CD4-positive, alpha-beta T cell treated with Interleukin-12 subunit alpha and Interleukin-12 subunit beta, for 1 hour (primary cell): Measurements from ENCODE around the gene MAP2K3.
"Not testable (repeated sequence)": the region's sequence is repeated elsewhere in the genome, so short reads cannot be mapped to it uniquely, and the experiment has no call there.

Source experiments
- DNase-seq: peaks from one replicate; pipeline ENCODE4 v3.0.0-alpha.2; 2020

The MAP2K3 gene

GRCh38 chr17:21313761-21314160 lies 29.2 kb downstream of the MAP2K3 start:
- not testable (repeated sequence) for DNase-seq

- not testable (repeated sequence) for DNase-seq
These were observed 29.8 kb downstream of the MAP2K3 start for GRCh38 chr17:21314261-21314664.

- not testable (repeated sequence) for DNase-seq
These were observed 30.2 kb downstream of the MAP2K3 start for GRCh38 chr17:21314701-21315111.

DNA sequence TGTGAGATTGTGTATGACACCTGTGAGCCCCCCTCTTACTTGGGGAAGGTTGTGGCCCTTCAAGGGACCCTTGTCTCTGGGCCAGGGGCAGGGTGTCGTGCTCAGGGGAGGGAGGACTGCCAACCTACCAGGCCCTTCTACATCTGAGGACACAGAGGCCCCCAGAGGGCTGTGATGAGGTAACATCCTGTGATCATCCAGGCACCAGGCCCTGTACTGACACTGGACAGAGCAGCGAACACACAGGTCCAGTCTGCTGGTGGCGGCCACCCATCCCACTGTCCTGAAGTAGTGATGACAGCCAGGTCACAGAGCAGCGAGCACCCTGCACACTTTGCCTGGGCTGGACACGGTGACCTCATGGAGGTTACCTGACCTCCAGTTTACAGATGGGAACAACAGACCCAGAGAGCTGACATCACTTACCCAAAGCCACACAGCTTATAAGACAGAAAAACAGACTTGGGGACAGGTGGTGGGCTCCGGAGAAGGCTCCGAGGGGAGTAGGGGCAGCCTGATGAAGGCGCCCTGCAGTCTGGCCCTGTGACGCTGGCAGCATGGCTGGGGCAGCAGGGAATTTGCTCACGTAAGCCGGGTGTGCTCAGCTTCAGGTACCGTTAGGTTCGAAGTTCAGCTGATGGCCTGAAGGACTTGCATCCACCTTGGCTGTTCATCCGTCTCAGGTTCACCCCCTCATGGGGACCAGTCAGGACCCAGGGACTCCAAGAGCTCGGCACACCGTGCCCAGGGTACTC lies 30.9 kb downstream of the MAP2K3 start:
- not testable (repeated sequence) for DNase-seq

DNA sequence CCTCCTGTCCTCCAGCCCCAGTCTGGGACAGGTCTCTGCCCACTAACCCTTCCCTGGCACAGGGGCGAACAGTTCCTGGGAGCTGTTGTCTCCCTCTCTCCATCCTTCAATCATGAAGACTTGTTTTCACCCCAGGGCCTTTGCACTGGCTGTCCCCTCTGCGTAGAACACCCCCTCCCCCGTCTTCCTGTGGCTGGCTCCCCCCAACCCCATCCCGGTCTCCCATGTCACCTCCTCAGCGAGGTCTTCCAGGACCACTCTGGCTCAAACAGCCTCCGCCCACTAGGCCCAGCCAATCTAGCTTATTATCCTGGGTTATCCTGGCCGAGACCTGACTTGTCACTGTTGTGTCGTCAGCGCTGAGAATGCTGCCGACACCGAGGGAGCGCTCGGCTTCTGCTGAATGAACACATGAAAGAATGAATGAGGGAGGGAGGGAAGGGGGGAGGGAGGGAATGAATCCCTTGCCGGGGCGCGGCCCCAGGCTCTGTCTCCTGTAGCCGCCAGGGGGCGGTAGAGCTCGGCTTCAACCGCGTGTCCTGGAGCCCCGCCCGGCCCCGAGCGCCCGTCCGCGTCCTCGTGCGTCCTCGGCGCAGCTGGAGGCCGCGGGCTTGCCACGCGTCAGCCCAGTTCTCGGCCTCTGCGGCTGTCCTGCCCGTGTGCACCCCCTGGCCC lies 31.8 kb downstream of the MAP2K3 start:
- DNase-seq = not testable (repeated sequence)

DNA sequence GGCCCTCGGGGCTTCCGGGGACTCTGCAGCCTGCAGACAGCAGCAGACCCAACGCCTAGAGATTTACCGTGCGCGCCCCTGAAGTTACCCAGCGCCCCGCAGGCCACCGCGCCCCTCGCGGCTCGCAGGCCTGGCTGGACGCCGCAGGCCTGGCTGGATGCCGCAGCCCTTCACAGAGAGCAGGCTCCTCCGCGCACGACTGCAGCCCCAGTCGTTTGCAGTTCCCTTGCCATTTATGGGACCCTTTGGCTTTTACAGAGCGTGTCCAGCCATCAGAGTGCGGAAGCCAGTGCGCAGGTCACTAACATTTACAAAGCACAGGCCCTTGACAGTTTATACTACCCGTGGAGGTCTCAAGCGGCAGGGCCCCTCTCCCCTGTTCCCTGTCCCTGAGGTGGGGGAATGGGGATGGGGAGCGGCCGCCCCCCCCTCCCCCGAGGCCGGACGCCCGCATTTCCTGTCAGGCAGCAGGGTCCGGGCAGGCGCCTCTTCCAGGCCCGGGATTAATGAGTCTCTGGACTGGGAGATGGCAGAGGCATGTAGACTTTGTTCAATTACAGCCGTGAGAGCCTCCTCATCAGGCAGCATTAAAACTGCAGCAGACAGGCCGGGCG lies 32.5 kb downstream of the MAP2K3 start:
- DNase-seq = not testable (repeated sequence)

GRCh38 chr17:21317821-21318220 lies 33.3 kb downstream of the MAP2K3 start:
- DNase-seq = not testable (repeated sequence)

- no peak for DNase-seq
These were observed 33.9 kb downstream of the MAP2K3 start for GRCh38 chr17:21318439-21318838.

GRCh38 chr17:21318856-21319255 lies 34.3 kb downstream of the MAP2K3 start:
- not testable (repeated sequence) for DNase-seq

DNA sequence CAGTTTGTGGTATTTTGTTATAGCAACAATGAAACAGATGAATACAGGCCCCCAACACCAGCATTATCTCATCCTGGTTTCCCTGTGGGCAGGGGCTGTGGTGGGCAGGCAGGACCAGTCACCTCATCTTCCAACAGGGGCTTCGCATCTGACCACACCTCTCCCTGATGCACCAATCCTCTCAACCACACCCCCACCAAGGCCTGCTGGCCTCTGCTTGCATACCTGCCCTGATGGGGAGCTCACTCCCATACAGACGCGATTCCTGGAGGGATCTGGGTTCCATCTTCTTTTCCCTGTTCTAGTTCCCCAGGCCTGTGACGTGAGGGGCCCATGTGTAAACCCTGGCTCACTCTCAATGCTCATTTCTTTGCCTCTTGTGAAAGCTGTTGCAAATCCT lies 34.7 kb downstream of the MAP2K3 start:
- DNase-seq = not testable (repeated sequence)

DNA sequence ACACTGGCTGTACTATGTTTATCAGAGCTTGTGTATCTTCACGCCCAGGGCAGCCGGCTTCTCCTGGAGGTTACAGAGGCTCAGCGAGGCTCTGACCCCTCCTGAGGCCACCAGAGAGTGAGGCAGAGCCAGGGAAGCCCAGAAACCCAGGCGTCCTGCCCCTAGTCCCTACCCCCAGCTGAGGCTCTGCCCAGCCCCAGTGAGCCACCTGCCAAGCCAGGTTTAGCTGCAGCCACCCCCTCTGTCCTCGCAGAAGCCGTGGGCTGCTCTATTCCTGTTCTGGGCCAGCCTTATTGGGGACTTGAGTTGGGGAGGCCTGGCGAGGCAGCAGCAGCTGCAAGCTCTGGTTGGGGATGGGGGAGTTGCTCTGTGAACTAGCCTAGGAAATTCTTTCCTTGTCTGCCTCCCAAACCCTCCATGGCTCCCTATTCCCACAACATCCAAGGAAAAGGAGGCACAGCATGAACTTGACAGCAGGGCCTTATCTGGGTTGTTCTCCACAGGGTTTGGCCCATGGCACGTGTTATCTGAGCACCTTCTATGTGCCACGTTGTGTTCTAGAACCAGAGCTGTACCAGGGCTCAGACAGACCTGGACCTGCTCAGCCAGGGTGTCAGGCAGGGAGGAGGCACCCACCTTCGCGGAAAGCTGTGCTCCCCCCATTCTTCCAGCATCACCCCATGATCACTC lies 35.3 kb downstream of the MAP2K3 start:
- DNase-seq = not testable (repeated sequence)

DNA sequence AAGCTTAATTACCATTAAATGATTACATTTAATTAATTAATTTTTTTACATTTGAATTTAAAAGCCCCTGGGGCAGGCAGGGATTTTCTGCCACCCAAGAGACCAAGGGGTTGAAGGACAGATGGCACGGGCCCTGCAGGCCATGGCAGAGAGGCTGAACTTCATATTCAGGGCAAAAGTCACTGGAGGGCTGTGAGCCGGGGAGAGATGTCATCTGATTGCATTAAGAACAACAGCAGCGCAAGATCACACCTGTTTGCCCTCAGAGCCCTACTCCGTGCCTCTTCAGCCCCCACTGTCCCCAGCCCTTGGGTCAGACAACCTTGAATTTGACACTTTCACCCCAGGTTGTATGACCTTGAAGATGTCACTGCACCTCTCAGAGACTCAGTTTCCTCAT lies 35.9 kb downstream of the MAP2K3 start:
- DNase-seq = not testable (repeated sequence)

DNA sequence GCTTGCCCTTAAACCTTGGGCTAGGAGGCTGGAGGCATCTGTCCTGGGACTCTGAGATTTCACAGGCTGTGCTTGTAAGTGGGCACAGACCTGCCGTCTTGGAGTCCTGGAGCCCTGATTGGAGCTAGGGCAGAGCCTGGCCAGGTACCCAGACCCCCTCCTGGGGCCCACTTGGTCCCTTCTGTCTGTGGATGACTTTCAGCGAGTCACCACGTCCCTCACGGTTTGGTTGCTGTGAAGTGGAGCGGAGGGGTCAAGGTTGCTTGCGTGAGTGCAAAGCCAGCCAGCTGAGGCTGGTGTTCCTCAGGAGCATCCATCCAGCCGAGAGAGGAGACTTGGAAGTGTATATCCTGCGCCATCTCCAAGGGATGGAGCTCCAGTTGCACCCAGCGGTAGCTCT lies 36.5 kb downstream of the MAP2K3 start:
- DNase-seq = not testable (repeated sequence)

- DNase-seq = not testable (repeated sequence)
These were observed 37.3 kb downstream of the MAP2K3 start for GRCh38 chr17:21321744-21322191.

DNA sequence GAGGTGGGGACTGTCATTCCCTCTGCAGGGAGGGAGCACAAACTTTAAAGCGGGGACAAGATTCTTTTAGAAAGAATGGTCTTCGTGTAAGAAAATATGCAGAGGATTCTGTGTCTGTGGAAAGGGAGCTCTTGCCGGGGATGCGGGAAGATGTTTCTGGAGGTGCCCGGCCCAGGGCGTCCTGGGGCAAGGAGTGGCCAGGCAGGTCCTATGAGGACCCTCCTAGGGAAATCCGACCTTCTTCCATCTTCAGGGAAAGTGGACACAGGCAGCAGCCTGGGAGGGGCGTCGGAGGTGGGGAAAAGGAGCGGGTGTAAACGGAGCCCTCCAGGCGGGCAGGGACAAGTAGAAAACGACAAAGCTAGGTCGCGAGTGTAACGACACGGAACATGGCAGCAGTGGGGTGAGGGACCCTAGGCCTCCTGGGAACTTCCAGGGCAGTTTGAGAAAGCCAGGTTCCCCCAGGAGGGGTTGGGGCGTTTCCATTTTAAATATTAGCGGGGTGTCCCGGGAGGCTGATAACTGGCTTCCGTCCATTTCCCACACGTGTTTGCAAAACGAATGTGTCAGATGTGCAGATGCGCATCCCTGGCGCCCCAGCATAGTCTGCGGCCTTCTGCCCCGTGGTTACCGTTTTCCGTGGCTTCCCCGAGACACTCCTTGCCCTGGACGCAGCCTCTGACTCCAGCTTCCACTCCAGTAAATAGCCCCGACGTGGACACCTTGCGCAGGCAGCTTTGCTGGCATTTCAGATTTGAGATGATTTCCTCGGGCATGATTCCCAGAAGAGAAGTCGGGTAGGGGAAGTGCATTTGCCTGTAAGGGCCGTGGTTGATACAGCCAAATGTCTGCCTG lies 39.0 kb downstream of the MAP2K3 start:
- DNase-seq = not testable (repeated sequence)

- not testable (repeated sequence) for DNase-seq
These were observed 40.2 kb downstream of the MAP2K3 start for GRCh38 chr17:21324741-21325140.

GRCh38 chr17:21327921-21328320 lies 43.4 kb downstream of the MAP2K3 start:
- not testable (repeated sequence) for DNase-seq

DNA sequence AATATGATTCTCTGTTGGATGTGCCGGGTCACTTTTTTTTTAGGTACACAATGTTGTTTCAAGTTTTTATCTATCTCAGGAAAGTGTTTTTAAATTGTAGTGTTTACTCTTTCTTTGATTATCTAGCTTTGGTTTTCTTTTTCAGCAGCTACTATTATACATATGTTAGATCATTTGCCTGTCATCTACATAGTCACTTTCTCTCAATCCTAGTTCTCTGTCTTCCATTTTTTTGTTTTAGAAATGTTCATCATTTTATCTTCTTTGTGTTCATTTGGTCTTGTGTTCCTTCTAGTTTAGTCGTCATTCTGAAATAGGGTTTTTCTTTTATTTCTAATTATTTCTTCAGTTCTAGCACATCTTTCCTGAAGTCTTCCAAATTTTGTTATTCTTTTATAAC lies 44.3 kb downstream of the MAP2K3 start:
- not testable (repeated sequence) for DNase-seq

- DNase-seq = no peak
These were observed 46.1 kb downstream of the MAP2K3 start for GRCh38 chr17:21330436-21331160.

- DNase-seq = not testable (repeated sequence)
These were observed 52.2 kb downstream of the MAP2K3 start for GRCh38 chr17:21336541-21337294.
